SK-MEL-5 (cell line): ENCODE data around the gene INTS11. TPM values are rescaled to one million over a fixed set of nuclear protein-coding genes. Genes with fewer than 3 reads are reported as not detected.

Experiments
- DNase-seq: peaks from one replicate; pipeline ENCODE4 v3.0.0-alpha.2; 2016; ENCODE audit warnings: low read depth, low spot score
- in situ Hi-C: cut with HindIII; loops from 2 replicates; pipeline ENCODE4 v1.10.0; 2016; ENCODE audit warnings: low sequenced_read_pairs, high pct_unique_total_duplicates, low pct_unique_long_range_greater_than_20kb
- small RNA-seq, 2 experiments: library from RNA; depleted of rRNA; stranded (forward); fragments of <200 nt; gene quantifications; one replicate each; pipeline ENCODE3, GENCODE V24; 2014
- total RNA-seq: library from RNA; depleted of rRNA; stranded (reverse); fragments of >200 nt; shearing (Covaris generic); gene quantifications from 2 replicates; pipeline ENCODE4 v1.2.3, GENCODE V29; 2014; rRNA removed

The INTS11 gene
- total RNA-seq, 1 experiment from 2014 or later, result 60.1 TPM

- DNase-seq, result no peak
- in situ Hi-C loops, result no loop called here
Measured at GRCh38 chr1:1267488-1268283, 56.8 kb downstream of the INTS11 start.

GRCh38 chr1:1264868-1265272 lies 59.6 kb downstream of the INTS11 start:
- DNase-seq, result peak; percentile 36
- in situ Hi-C loops, result no loop called here

GRCh38 chr1:1264026-1264425 lies 60.4 kb downstream of the INTS11 start:
- in situ Hi-C loops, result no loop called here
- no peak for DNase-seq

GRCh38 chr1:1262758-1263157 lies 61.7 kb downstream of the INTS11 start:
- no peak for DNase-seq
- in situ Hi-C loops, result no loop called here

- in situ Hi-C loops, result no loop called here
- DNase-seq, result no peak
Measured at GRCh38 chr1:1262071-1262470, 62.4 kb downstream of the INTS11 start.

Small RNA genes within 50 kb of the gene (small RNA-seq; reads per million reads assigned to genes)
- 0 reads per million in 2 experiments for gene MIR6726

Other genes starting within 250 kb of the INTS11 start
- 9.4 and 10.0 TPM in 2 replicates for gene C1orf159, start 208.6 kb downstream of the INTS11 start, total RNA-seq
- gene TTLL10, start 150.8 kb downstream of the INTS11 start, total RNA-seq, result not detected in 2 replicates
- not detected in 2 replicates for gene TNFRSF18, start 118.1 kb downstream of the INTS11 start, total RNA-seq
- gene TNFRSF4, start 110.5 kb downstream of the INTS11 start, total RNA-seq, result not detected in 2 replicates
- gene SDF4, start 92.7 kb downstream of the INTS11 start, total RNA-seq, result 94.2 and 97.3 TPM in 2 replicates
- 25.9 and 29.0 TPM in 2 replicates for gene B3GALT6, start 92.4 kb downstream of the INTS11 start, total RNA-seq
- gene C1QTNF12, start 77.9 kb downstream of the INTS11 start, total RNA-seq, result not detected in 2 replicates
- gene UBE2J2, start 50.8 kb downstream of the INTS11 start, total RNA-seq, result 37.8 and 41.9 TPM in 2 replicates
- 0.71 and 1.3 TPM in 2 replicates for gene SCNN1D, start 44.2 kb downstream of the INTS11 start, total RNA-seq
- 14.2 and 14.5 TPM in 2 replicates for gene ACAP3, start 16.7 kb downstream of the INTS11 start, total RNA-seq
- gene PUSL1, start 16.1 kb downstream of the INTS11 start, total RNA-seq, result 9.9 and 15.5 TPM in 2 replicates
- gene CPTP, start 142 bp upstream of the INTS11 start, total RNA-seq, result 19.6 and 22.2 TPM in 2 replicates
- not detected in 2 replicates for gene TAS1R3, start 6.6 kb upstream of the INTS11 start, total RNA-seq
- gene DVL1, start 24.8 kb upstream of the INTS11 start, total RNA-seq, result 41.4 and 42.8 TPM in 2 replicates
- 0.08 TPM in 1 of 2 replicates, not detected in the other for gene MXRA8, start 33.9 kb upstream of the INTS11 start, total RNA-seq
- gene AURKAIP1, start 50.5 kb upstream of the INTS11 start, total RNA-seq, result 136 and 146 TPM in 2 replicates
- 67.7 and 78.7 TPM in 2 replicates for gene CCNL2, start 74.7 kb upstream of the INTS11 start, total RNA-seq
- 112 and 124 TPM in 2 replicates for gene MRPL20, start 82.6 kb upstream of the INTS11 start, total RNA-seq
- gene ANKRD65, start 96.6 kb upstream of the INTS11 start, total RNA-seq, result not detected in 2 replicates
- 11.7 and 15.3 TPM in 2 replicates for gene VWA1, start 111.0 kb upstream of the INTS11 start, total RNA-seq
- 0.05 TPM in 1 of 2 replicates, not detected in the other for gene ATAD3C, start 125.0 kb upstream of the INTS11 start, total RNA-seq
- 31.3 and 36.3 TPM in 2 replicates for gene ATAD3B, start 147.1 kb upstream of the INTS11 start, total RNA-seq
- 32.1 and 36.5 TPM in 2 replicates for gene ATAD3A, start 187.5 kb upstream of the INTS11 start, total RNA-seq
- 0.29 TPM in 1 of 2 replicates, not detected in the other for gene TMEM240, start 216.0 kb upstream of the INTS11 start, total RNA-seq